Measurements from ENCODE around the gene ARHGEF3.

The ARHGEF3 gene

GRCh38 chr3:56689303-56689702, 112.4 kb downstream of the ARHGEF3 start:
- TF ChIP-seq, protein P1, sequence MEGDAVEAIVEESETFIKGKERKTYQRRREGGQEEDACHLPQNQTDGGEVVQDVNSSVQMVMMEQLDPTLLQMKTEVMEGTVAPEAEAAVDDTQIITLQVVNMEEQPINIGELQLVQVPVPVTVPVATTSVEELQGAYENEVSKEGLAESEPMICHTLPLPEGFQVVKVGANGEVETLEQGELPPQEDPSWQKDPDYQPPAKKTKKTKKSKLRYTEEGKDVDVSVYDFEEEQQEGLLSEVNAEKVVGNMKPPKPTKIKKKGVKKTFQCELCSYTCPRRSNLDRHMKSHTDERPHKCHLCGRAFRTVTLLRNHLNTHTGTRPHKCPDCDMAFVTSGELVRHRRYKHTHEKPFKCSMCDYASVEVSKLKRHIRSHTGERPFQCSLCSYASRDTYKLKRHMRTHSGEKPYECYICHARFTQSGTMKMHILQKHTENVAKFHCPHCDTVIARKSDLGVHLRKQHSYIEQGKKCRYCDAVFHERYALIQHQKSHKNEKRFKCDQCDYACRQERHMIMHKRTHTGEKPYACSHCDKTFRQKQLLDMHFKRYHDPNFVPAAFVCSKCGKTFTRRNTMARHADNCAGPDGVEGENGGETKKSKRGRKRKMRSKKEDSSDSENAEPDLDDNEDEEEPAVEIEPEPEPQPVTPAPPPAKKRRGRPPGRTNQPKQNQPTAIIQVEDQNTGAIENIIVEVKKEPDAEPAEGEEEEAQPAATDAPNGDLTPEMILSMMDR (conservative IDR thresholded peaks at IDR 0.05): no peak
- no peak overlapping the region for H3K27ac ChIP-seq

DNA sequence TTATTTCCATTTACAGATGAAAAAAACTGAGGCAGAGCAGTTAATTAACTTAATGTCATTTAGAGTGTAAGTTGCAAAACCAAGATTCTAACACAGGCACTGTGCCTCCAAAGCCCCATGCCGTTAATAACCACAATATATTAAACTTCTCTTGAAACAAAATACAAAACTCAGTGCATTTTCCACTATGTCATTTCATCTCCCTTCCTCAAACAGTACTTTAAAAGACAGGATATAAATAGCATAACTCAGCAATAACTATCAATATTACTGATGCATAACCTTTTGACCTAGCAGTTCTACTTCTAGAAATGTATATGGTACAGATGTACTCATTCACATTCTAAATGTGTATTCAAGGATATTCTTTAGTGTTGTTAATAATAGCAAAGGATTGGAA, 113.6 kb downstream of the ARHGEF3 start:
- no peak overlapping the region for H3K27ac ChIP-seq
- TF ChIP-seq, protein P1 (conservative IDR thresholded peaks at IDR 0.05): no peak

GRCh38 chr3:56684029-56684428, 117.7 kb downstream of the ARHGEF3 start:
- H3K27ac ChIP-seq: peak overlapping the region; percentile 99
- TF ChIP-seq, protein P1 (conservative IDR thresholded peaks at IDR 0.05): no peak

GRCh38 chr3:56683122-56683817, 118.5 kb downstream of the ARHGEF3 start, which contains the start of gene TASOR:
TASOR (minus strand) TSS chr3:56683265; CDS start chr3:56683006, 259 bp downstream.
- TF ChIP-seq, protein P1 (conservative IDR thresholded peaks at IDR 0.05): no peak
- H3K27ac ChIP-seq: peak within 1 kb of the TSS; percentile 99

DNA sequence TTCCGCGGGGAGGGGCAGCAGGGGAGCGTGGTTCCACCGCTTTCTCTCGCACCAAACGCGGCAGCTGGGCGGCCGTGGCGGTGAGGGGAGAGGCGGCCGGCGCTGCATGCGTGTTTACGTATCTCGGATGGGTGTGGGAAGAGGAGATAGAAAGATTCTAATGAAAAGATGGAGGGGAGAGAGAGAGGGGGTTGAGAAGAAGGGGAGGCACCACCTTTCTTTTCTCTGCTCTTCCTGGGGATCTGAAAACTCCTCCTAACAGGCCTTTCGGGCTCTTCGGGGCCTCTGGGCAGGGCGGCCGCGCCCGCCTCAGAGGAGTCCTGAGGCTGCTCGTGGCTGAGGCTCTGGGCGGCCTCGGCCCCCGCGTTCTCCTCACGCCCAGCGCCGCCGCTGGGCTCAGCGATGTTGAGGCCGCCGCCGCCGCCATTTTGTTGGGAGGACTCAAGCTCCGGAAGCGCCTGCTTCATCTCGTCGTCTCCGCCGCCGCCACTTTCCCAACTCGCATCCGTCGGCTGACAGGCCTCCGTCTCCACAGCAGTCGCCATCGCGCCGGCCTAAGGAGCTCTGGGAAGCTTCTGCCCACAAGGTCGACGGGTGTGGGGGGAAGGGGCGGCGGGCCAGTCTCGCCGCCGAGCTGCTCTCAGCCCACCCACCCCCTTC, 119.2 kb downstream of the ARHGEF3 start:
- H3K27ac ChIP-seq: peak overlapping the region; percentile 99

GRCh38 chr3:56681984-56682461, 119.7 kb downstream of the ARHGEF3 start:
- H3K27ac ChIP-seq: peak overlapping the region; percentile 99
- TF ChIP-seq, protein P1 (conservative IDR thresholded peaks at IDR 0.05): no peak

More for the DNA sequence above, 119.2 kb downstream of the ARHGEF3 start:
- TF ChIP-seq, protein P1 (conservative IDR thresholded peaks at IDR 0.05): 0 out of 2 replicates have a peak, but pooled peaks have one; percentile 6

DNA sequence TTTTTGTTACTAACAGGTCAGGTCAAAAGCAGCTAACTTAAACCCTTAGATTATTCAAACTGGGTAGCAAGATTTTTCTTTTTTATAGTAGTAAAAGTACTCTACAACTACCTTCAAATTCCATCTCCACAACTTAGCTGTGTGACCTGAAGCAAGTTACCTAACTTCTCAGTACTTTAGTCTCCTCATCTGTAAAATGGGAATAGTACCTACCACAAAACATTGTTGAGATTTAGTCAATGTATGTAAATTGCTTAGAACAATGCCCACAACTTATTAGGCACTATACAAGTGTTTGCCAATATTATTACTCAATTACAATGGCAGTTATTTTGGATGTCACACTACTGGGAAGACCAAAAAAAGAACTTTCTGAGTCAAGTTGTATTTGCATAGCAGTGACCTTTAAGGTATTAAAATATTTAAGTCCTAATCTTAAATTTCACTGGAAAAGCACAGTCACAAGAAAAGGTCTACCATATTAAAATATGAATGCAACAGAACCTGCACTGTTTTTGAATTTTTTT, 121.6 kb downstream of the ARHGEF3 start:
- H3K27ac ChIP-seq: no peak overlapping the region
- TF ChIP-seq, protein P1 (conservative IDR thresholded peaks at IDR 0.05): no peak
